SHP77 (cell line): ENCODE measurements around the gene OR2V1.
"Not testable (repeated sequence)": the region's sequence is repeated elsewhere in the genome, so short reads cannot be mapped to it uniquely, and the experiment has no call there.

ENCODE experiments used
- DNase-seq, 2 experiments: peaks; one replicate each; lab custom pipeline; 2025; lab: John Stamatoyannopoulos, UW

OR2V1 gene

GRCh38 chr5:181101930-181102674 lies 28.9 kb downstream of the OR2V1 start:
- DNase-seq: not testable (repeated sequence)

DNA sequence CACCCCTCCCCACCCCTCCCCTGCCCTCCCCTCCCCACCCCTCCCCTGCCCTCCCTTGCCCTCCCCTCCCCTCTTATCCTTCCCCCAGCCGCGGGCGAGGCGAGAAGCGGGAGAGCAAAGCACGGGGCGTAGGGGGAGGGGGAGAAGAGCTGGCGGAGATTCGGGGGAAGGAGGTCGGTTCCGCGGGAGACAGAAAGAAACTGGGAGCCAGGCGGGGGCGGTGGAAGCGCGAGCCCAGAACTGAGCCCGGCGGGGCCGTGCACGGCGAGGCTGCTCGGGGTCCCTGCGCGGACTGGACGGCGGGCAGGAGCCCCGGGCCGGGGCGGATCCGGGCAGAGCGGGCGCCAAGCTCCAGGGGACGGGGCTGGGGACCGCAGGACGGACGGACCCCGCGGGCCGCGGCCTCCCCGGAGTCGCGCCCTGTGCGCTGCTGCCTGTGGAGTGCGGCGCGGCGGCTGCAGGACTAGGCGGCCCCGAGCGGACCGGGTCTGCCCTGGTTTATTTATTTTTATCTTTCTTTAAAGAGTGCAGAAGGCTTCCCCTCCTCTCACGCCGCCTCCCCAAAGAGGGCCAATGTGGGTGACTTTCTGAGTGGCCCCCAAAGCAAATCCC lies 29.8 kb downstream of the OR2V1 start:
- DNase-seq: not testable (repeated sequence)

GRCh38 chr5:181100121-181100875 lies 30.7 kb downstream of the OR2V1 start:
- DNase-seq: no peak

DNA sequence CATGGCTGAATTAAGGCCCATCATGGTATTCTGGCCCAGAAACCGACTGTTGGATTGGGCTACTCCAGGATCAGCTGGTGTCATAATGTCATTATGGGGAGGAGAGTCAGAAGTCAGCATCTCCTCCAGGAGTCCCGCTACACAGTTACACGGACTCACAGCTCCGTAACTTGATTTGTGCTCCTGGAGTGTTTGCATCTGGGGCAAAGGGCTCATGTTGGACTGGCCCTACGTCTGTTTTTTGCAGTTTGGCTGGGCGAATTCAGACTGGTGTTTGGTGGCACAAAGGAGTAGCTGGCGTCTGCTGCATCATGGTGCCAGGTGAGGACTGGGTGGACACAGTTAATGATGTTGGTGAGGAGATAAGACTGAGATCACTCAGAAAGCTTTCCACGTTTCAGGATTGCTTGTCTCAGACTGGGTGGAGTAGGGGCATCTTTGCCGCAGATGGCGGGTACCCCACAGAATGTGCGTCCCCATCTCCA lies 31.3 kb downstream of the OR2V1 start:
- DNase-seq: no peak

DNA sequence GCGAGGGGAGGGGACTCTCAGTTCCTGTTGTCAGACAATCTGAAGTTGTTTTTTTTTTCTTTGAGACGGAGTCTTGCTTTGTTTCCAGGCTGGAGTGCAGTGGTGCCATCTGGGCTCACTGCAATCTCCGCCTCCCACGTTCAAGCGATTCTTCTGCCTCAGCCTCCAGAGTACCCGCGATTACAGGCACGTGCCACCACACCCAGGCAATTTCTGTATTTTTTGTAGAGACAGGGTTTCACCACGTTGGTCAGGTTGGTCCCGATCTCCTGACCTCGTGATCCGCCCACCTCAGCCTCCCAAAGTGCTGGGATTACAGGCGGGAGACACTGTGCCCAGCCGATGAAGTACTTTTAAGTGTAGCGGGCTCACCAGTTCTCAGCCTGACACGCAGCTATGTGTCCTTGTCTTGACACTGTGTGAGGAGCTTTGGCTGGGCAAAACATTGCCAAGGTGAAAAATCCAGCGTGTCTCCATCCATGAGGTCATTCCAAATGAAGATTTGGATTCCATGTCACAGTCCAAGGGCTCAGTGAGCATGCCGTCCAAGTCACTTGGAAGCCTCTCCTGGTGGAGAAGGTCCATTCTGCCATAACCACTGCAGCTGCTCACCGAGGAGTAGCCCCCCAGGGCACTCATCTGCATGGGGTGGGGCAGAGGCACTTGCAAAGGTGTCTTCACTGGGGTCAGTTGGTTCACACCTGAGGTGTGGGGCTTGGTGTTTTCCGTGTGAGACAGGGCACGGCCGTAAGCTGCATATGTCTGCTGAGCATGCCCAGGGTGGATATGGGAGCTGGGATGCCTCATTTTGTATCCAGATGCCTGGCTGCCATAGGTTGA lies 32.0 kb downstream of the OR2V1 start:
- DNase-seq: no peak

- DNase-seq: not testable (repeated sequence)
Measured at GRCh38 chr5:181097759-181098491, 33.0 kb downstream of the OR2V1 start.

GRCh38 chr5:181097383-181097753 lies 33.6 kb downstream of the OR2V1 start:
- DNase-seq: not testable (repeated sequence)

GRCh38 chr5:181096721-181097382 lies 34.1 kb downstream of the OR2V1 start:
- not testable (repeated sequence) for DNase-seq

GRCh38 chr5:181095162-181095561 lies 35.8 kb downstream of the OR2V1 start:
- not testable (repeated sequence) for DNase-seq

- no peak for DNase-seq
Measured at GRCh38 chr5:181092428-181092827, 38.5 kb downstream of the OR2V1 start.

- peak in 1 of 2 experiments; percentile 8 for DNase-seq
Measured at GRCh38 chr5:181088289-181088688, 42.7 kb downstream of the OR2V1 start.

- DNase-seq: no peak
Measured at GRCh38 chr5:181087309-181087708, 43.7 kb downstream of the OR2V1 start.

DNA sequence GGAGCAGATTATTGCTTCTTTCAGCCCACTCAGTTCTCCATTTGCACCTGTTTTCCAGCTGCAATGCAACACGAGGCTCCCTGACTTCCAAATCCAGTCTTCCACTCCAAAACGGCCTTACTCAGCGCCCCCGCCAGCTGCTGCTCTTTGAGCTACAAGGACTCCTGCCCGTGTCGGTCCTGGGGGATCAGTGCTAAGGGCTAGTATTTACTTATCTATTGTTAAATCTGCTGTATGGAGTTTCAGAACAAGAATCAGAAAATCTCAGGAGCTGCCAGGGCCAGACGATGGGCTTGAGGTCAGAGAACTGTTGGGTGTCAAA lies 44.1 kb downstream of the OR2V1 start:
- no peak for DNase-seq

- no peak for DNase-seq
Measured at GRCh38 chr5:181086026-181086883, 44.7 kb downstream of the OR2V1 start.

DNA sequence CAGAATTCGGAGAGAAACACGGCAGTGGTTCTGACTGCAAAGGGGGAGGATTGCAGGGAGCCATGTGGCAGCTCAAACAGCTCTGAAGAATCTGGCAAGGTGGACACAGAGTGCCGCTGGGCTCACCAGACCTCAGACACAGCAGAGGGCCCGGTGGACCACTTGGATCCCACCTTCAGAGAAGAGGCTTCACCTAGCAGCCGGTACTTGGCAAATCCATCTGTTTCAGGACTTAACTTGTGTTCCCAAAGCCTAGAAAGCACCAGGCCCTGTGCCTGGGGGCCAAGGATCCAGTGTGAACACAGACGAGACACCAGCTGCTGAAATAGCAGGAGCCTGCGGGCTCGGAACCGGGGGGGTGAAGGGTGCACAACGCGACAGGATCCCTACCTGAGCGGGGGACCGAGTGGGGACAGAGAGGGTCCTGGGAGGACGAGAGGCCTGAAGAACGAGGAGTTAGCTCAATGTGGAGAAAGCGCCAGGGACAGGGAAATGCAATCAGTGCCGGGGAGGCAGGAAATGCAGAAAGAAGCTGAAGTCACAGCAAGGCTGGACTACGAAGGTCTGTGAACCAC lies 46.3 kb downstream of the OR2V1 start:
- DNase-seq: no peak

DNA sequence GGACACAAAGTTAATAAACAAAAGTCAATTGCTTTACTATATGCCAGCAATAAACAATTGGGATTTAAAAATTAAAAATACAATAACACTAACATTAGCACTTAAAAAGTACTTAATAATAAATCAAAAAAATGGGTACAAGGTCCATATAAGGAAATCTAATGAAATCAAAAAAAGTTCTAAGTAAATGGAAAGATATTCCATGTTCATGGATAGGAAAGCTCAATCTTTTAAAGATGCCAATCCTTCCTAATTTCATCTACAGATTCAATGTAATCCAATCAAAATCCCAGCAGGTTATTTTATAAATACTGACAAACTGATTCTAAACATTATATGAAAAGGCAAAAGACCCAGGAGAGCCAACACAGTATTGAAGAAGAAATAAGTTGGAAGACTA lies 49.0 kb downstream of the OR2V1 start:
- DNase-seq: no peak

- DNase-seq: no peak
Measured at GRCh38 chr5:181076920-181077319, 54.0 kb downstream of the OR2V1 start.
